Measurements from ENCODE around the gene EFCC1.

Gene EFCC1

GRCh38 chr3:129017484-129017899, 16.4 kb downstream of the EFCC1 start:
- H3K36me3 ChIP-seq (replicated peaks; ENCODE audit: low read depth, low read length): no peaks in the 10 kb centered on the region
- H3K27me3 ChIP-seq (ENCODE audit: low read depth, low read length): peaks cover 5% of the 10 kb centered on the region; the same call in 1 of the 2 replicates
- H3K9ac ChIP-seq (ENCODE audit: low read length): no peak overlapping the region
- H3K4me1 ChIP-seq (ENCODE audit: low read length): peaks cover 15% of the 10 kb centered on the region
- no peak for TF ChIP-seq EZH2phosphoT487 (IDR thresholded peaks at IDR 0.05; ENCODE audit: low read depth)
- TF ChIP-seq, protein P1, sequence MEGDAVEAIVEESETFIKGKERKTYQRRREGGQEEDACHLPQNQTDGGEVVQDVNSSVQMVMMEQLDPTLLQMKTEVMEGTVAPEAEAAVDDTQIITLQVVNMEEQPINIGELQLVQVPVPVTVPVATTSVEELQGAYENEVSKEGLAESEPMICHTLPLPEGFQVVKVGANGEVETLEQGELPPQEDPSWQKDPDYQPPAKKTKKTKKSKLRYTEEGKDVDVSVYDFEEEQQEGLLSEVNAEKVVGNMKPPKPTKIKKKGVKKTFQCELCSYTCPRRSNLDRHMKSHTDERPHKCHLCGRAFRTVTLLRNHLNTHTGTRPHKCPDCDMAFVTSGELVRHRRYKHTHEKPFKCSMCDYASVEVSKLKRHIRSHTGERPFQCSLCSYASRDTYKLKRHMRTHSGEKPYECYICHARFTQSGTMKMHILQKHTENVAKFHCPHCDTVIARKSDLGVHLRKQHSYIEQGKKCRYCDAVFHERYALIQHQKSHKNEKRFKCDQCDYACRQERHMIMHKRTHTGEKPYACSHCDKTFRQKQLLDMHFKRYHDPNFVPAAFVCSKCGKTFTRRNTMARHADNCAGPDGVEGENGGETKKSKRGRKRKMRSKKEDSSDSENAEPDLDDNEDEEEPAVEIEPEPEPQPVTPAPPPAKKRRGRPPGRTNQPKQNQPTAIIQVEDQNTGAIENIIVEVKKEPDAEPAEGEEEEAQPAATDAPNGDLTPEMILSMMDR (IDR thresholded peaks at IDR 0.05; ENCODE audit: low read depth, low read length): no peak
- H4K20me1 ChIP-seq (ENCODE audit: insufficient read depth, low read length): no peaks in the 10 kb centered on the region
- H3K79me2 ChIP-seq (ENCODE audit: low read length): no peaks in the 10 kb centered on the region
- no peak overlapping the region for H2AFZ ChIP-seq (ENCODE audit: low read depth, low read length)
- H3K27ac ChIP-seq (ENCODE audit: low read length): no peak overlapping the region
- H3K9me3 ChIP-seq (ENCODE audit: insufficient read depth, low read length): no peaks in the 10 kb centered on the region
- H3K4me2 ChIP-seq (ENCODE audit: low read length): no peak overlapping the region
- no peak overlapping the region for H3K4me3 ChIP-seq (ENCODE audit: low read length)

- Histone ChIP-seq H3K9me3 (ENCODE audit: insufficient read depth, low read length) (no peaks in the 10 kb centered on the region), H2AFZ (ENCODE audit: low read depth, low read length) (no peak overlapping the region), H3K27me3 (ENCODE audit: low read depth, low read length) (peaks cover 5% of the 10 kb centered on the region; the same call in 1 of the 2 replicates), H3K79me2 (ENCODE audit: low read length) (no peaks in the 10 kb centered on the region), H3K4me3 (ENCODE audit: low read length) (no peak overlapping the region), H3K4me1 (ENCODE audit: low read length) (peaks cover 15% of the 10 kb centered on the region), H3K4me2 (ENCODE audit: low read length) (no peak overlapping the region), H3K36me3 (replicated peaks; ENCODE audit: low read depth, low read length) (no peaks in the 10 kb centered on the region), H3K9ac (ENCODE audit: low read length) (no peak overlapping the region), H3K27ac (ENCODE audit: low read length) (no peak overlapping the region), H4K20me1 (ENCODE audit: insufficient read depth, low read length) (no peaks in the 10 kb centered on the region)
- TF ChIP-seq, protein P1 (IDR thresholded peaks at IDR 0.05; ENCODE audit: low read depth, low read length): no peak
- no peak for TF ChIP-seq EZH2phosphoT487 (IDR thresholded peaks at IDR 0.05; ENCODE audit: low read depth)
Measured at GRCh38 chr3:129018271-129018670, 17.2 kb downstream of the EFCC1 start.

DNA sequence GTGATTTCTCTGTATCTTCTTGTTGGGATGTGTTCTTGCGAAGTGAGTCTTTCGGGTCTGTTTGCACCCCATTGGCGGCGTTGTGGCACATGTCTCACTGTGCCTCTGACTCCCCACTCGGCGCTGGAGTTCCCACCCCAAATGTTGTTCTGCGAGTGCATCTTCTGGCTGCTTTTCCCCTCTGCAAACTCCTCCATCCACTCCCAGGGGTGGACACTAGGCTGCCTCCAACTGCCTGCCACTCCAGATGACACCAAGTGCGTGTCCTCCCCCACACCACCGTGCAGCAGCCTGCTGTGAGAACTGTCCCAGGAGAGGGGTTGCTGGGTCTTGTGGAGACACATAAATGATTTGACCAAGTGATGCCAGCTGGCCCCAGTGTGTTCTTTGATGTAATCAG, 17.6 kb downstream of the EFCC1 start:
- TF ChIP-seq, protein P1 (IDR thresholded peaks at IDR 0.05; ENCODE audit: low read depth, low read length): no peak
- TF ChIP-seq EZH2phosphoT487 (IDR thresholded peaks at IDR 0.05; ENCODE audit: low read depth): no peak
- H3K79me2 ChIP-seq (ENCODE audit: low read length): no peaks in the 10 kb centered on the region
- no peaks in the 10 kb centered on the region for H4K20me1 ChIP-seq (ENCODE audit: insufficient read depth, low read length)
- no peak overlapping the region for H2AFZ ChIP-seq (ENCODE audit: low read depth, low read length)
- H3K4me1 ChIP-seq (ENCODE audit: low read length): peaks cover 15% of the 10 kb centered on the region
- no peak overlapping the region for H3K4me2 ChIP-seq (ENCODE audit: low read length)
- no peak overlapping the region for H3K27ac ChIP-seq (ENCODE audit: low read length)
- no peaks in the 10 kb centered on the region for H3K9me3 ChIP-seq (ENCODE audit: insufficient read depth, low read length)
- H3K27me3 ChIP-seq (ENCODE audit: low read depth, low read length): peaks cover 7% of the 10 kb centered on the region
- no peak overlapping the region for H3K4me3 ChIP-seq (ENCODE audit: low read length)
- no peak overlapping the region for H3K9ac ChIP-seq (ENCODE audit: low read length)
- no peaks in the 10 kb centered on the region for H3K36me3 ChIP-seq (replicated peaks; ENCODE audit: low read depth, low read length)

DNA sequence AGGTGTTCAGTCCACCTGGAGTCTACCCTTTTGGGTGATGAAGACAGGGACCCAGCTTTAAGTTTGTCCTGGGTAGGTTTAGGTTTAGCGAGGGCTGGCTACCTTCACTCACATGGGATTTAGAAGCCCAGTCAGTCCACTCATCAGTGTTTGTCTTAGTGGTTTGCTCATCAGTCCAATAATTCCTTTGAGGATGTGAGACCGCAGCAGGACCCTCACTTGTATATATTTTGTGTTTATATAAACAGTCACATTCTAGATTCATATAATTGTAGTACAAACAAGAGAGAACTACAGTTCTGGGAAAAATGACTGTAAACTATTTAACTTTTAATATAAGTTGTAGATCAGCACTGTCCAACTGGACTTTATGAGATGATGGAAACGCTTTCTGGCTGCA, 18.2 kb downstream of the EFCC1 start:
- Histone ChIP-seq H3K27ac (ENCODE audit: low read length) (no peak overlapping the region), H3K36me3 (replicated peaks; ENCODE audit: low read depth, low read length) (no peaks in the 10 kb centered on the region), H3K4me2 (ENCODE audit: low read length) (no peak overlapping the region), H3K4me1 (ENCODE audit: low read length) (peaks cover 15% of the 10 kb centered on the region), H3K9me3 (ENCODE audit: insufficient read depth, low read length) (no peaks in the 10 kb centered on the region), H3K4me3 (ENCODE audit: low read length) (no peak overlapping the region), H3K9ac (ENCODE audit: low read length) (no peak overlapping the region), H2AFZ (ENCODE audit: low read depth, low read length) (no peak overlapping the region), H4K20me1 (ENCODE audit: insufficient read depth, low read length) (no peaks in the 10 kb centered on the region), H3K79me2 (ENCODE audit: low read length) (no peaks in the 10 kb centered on the region), H3K27me3 (ENCODE audit: low read depth, low read length) (peaks cover 7% of the 10 kb centered on the region)
- no peak for TF ChIP-seq EZH2phosphoT487 (IDR thresholded peaks at IDR 0.05; ENCODE audit: low read depth)
- TF ChIP-seq, protein P1 (IDR thresholded peaks at IDR 0.05; ENCODE audit: low read depth, low read length): no peak
